HL-60 (cell line): ENCODE data around the gene ABLIM1.

Source experiments
- POLR2AphosphoS5 ChIP-seq: IDR thresholded peaks from 2 replicates; pipeline ENCODE4 v1.6.1; 2012; ENCODE audit warnings: low read depth
- TF ChIP-seq, protein P1 (sequence below): IDR thresholded peaks from one replicate; pipeline ENCODE4 v1.5.1; 2011; ENCODE audit warnings: low read length, control low read depth, inconsistent platforms; ENCODE audit not compliant: insufficient read depth

- no peak for TF ChIP-seq POLR2AphosphoS5
- TF ChIP-seq, protein P1, sequence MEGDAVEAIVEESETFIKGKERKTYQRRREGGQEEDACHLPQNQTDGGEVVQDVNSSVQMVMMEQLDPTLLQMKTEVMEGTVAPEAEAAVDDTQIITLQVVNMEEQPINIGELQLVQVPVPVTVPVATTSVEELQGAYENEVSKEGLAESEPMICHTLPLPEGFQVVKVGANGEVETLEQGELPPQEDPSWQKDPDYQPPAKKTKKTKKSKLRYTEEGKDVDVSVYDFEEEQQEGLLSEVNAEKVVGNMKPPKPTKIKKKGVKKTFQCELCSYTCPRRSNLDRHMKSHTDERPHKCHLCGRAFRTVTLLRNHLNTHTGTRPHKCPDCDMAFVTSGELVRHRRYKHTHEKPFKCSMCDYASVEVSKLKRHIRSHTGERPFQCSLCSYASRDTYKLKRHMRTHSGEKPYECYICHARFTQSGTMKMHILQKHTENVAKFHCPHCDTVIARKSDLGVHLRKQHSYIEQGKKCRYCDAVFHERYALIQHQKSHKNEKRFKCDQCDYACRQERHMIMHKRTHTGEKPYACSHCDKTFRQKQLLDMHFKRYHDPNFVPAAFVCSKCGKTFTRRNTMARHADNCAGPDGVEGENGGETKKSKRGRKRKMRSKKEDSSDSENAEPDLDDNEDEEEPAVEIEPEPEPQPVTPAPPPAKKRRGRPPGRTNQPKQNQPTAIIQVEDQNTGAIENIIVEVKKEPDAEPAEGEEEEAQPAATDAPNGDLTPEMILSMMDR = no peak
Observed at GRCh38 chr10:114386452-114386851, 271.6 kb downstream of the ABLIM1 start.
